Measurements from ENCODE around the gene PPP3R1. TPM values are rescaled to one million over a fixed set of nuclear protein-coding genes. Genes with fewer than 3 reads are reported as not detected.
"Not testable (repeated sequence)": the region's sequence is repeated elsewhere in the genome, so short reads cannot be mapped to it uniquely, and the experiment has no call there.

PPP3R1 gene
- total and polyA plus RNA-seq, 2 donors from 2014 or later: 18.3 to 50.8 TPM

GRCh38 chr2:68177541-68177940 is 74.8 kb downstream of the PPP3R1 start:
- Histone ChIP-seq H3K9ac (ENCODE audit: low read length in 3 of 3) (no peak overlapping the region), H3K4me3 (ENCODE audit: low read length in 3 of 3) (no peak overlapping the region), H3K36me3 (ENCODE audit: control insufficient read depth in 2 of 3, insufficient read depth in 3 of 3, low read length in 3 of 3) (peaks cover 0 to 3% (median 0%) of the 10 kb centered on the region in 3 donors), H3K27ac (ENCODE audit: low read depth in 2 of 2, low read length in 2 of 2) (no peak overlapping the region), H3K27me3 (ENCODE audit: control insufficient read depth, insufficient read depth, low read length) (no peaks in the 10 kb centered on the region), H3K4me1 (ENCODE audit: control insufficient read depth in 2 of 3, insufficient read depth in 2 of 3, low read depth in 1 of 3, low read length in 3 of 3) (no peaks in the 10 kb centered on the region), H3K9me3 (ENCODE audit: control insufficient read depth in 2 of 3, insufficient read depth in 1 of 3, low read length in 3 of 3) (no peaks in the 10 kb centered on the region)
- DNase-seq: no peak
- intact Hi-C loops (cut with DNase I): no loop called here
- TF ChIP-seq CTCF (IDR thresholded peaks at IDR 0.05; ENCODE audit: borderline replicate concordance, extremely low read depth, insufficient read depth): no peak
- FAIRE-seq: no peak

- intact Hi-C loops (cut with DNase I): no loop called here
- FAIRE-seq: no peak
- Histone ChIP-seq H3K4me1 (ENCODE audit: control insufficient read depth in 2 of 3, insufficient read depth in 2 of 3, low read depth in 1 of 3, low read length in 3 of 3) (no peaks in the 10 kb centered on the region), H3K27ac (ENCODE audit: low read depth in 2 of 2, low read length in 2 of 2) (no peak overlapping the region), H3K9me3 (ENCODE audit: control insufficient read depth in 2 of 3, insufficient read depth in 1 of 3, low read length in 3 of 3) (no peaks in the 10 kb centered on the region), H3K27me3 (ENCODE audit: control insufficient read depth, insufficient read depth, low read length) (no peaks in the 10 kb centered on the region), H3K9ac (ENCODE audit: low read length in 3 of 3) (no peak overlapping the region), H3K36me3 (ENCODE audit: control insufficient read depth in 2 of 3, insufficient read depth in 3 of 3, low read length in 3 of 3) (peaks cover 0 to 2% (median 0%) of the 10 kb centered on the region in 3 donors), H3K4me3 (ENCODE audit: low read length in 3 of 3) (no peak overlapping the region)
- no peak for DNase-seq
- no peak for TF ChIP-seq CTCF (IDR thresholded peaks at IDR 0.05; ENCODE audit: borderline replicate concordance, extremely low read depth, insufficient read depth)
Observed at GRCh38 chr2:68176657-68177056, 75.7 kb downstream of the PPP3R1 start.

- H3K9ac ChIP-seq (ENCODE audit: low read length in 3 of 3); FAIRE-seq; H3K4me1 ChIP-seq (ENCODE audit: control insufficient read depth in 2 of 3, insufficient read depth in 2 of 3, low read depth in 1 of 3, low read length in 3 of 3); H3K36me3 ChIP-seq (ENCODE audit: control insufficient read depth in 2 of 3, insufficient read depth in 3 of 3, low read length in 3 of 3); H3K4me3 ChIP-seq (ENCODE audit: low read length in 3 of 3); H3K27ac ChIP-seq (ENCODE audit: low read depth in 2 of 2, low read length in 2 of 2); DNase-seq; H3K9me3 ChIP-seq (ENCODE audit: control insufficient read depth in 2 of 3, insufficient read depth in 1 of 3, low read length in 3 of 3); intact Hi-C loops (cut with DNase I); H3K27me3 ChIP-seq (ENCODE audit: control insufficient read depth, insufficient read depth, low read length): not testable (repeated sequence)
Observed at GRCh38 chr2:68175210-68175609, 77.1 kb downstream of the PPP3R1 start.

- H3K27me3 ChIP-seq (ENCODE audit: control insufficient read depth, insufficient read depth, low read length): no peaks in the 10 kb centered on the region
- no peak overlapping the region for H3K9ac ChIP-seq (ENCODE audit: low read length in 3 of 3)
- H3K36me3 ChIP-seq (ENCODE audit: control insufficient read depth in 2 of 3, insufficient read depth in 3 of 3, low read length in 3 of 3): peaks cover 0 to 3% (median 0%) of the 10 kb centered on the region in 3 donors
- intact Hi-C loops (cut with DNase I): no loop called here
- no peak overlapping the region for H3K27ac ChIP-seq (ENCODE audit: low read depth in 2 of 2, low read length in 2 of 2)
- no peak for DNase-seq
- no peaks in the 10 kb centered on the region for H3K4me1 ChIP-seq (ENCODE audit: control insufficient read depth in 2 of 3, insufficient read depth in 2 of 3, low read depth in 1 of 3, low read length in 3 of 3)
- no peaks in the 10 kb centered on the region for H3K9me3 ChIP-seq (ENCODE audit: control insufficient read depth in 2 of 3, insufficient read depth in 1 of 3, low read length in 3 of 3)
- no peak for TF ChIP-seq CTCF (IDR thresholded peaks at IDR 0.05; ENCODE audit: borderline replicate concordance, extremely low read depth, insufficient read depth)
- H3K4me3 ChIP-seq (ENCODE audit: low read length in 3 of 3): no peak overlapping the region
- no peak for FAIRE-seq
Observed at GRCh38 chr2:68172990-68173700, 79.2 kb downstream of the PPP3R1 start.
